ENCODE results near the gene EXOSC7.

Gene EXOSC7

DNA sequence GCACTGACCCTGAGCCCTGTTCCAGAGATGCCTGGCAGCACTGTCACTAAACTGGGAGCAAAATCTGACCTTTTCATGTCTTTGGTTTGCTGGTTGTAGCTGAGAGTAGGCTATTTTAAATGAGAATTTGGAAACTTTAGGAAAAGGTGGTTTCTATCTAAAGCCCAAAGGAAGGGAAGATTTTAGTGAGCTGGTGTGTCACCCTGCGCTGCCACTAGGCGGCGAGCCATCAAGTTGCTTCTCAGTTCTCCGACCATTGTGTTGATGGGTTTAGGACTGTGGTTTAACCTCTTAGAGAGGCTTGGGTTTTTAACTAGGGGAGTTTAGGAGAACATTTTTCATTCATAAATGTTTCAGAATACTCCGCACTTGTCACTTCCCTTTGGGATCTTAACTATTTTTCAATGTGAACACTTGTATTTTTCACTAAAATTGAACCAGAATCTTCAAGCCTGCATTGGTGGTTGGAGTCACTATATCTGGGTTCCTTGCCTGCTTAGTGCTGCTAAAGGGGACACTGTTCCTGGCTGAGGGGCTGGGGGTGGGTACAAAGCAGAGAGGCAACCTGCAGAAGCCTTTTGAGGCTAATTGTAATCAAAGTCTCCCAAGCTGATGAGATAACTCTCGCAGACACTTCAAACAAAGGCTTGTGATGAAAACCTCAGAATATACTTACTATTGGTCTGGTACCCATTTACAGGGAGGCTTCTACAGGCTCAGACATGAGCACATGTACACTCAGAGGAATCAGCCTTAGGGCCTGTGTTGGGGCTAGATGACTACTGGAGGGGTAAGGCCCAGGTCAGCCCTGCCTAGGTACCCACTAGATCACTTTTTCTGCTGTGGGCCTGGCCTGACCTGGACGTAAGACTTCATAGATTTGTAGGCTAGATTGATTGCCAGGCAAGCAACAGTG is 16.8 kb downstream of the EXOSC7 start:
- DNase-seq (ENCODE audit: extremely low read depth in 1 of 2, low read depth in 1 of 2) = no peak

DNA sequence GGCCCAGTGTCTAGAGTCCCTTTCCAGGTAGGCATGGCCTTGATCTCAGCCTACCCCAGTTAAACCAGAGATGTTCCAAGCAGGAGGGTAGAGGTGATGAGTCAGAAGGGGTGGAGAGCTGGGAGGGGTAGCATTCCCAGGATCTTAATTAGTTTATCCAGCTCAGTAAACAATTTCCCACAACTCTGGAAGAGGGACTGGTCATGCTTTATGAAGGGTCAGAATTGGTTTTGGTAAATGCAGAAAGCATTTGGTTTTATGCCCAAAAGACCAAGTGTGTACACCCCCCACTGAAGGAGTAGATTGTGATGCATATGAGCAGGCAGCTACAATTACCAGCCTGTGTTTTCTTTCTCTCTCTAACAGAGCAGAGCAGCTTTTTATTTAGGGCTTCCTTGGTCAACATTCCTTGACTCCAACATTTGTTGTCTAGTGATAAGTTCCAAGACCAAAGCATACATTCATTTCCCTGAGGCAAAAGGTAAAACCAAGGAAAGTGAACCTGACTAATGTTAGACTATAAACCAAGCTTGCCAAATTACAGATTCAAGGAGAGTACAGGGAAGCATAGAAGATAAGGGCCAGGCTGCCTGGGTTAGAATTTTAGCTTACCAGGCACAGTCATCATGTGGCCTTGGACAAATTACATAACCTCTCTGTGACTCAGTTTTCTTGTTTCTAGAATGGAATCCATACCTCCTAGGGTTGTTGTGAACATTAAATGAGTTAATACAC is 17.6 kb downstream of the EXOSC7 start:
- no peak for DNase-seq (ENCODE audit: extremely low read depth in 1 of 2, low read depth in 1 of 2)

DNA sequence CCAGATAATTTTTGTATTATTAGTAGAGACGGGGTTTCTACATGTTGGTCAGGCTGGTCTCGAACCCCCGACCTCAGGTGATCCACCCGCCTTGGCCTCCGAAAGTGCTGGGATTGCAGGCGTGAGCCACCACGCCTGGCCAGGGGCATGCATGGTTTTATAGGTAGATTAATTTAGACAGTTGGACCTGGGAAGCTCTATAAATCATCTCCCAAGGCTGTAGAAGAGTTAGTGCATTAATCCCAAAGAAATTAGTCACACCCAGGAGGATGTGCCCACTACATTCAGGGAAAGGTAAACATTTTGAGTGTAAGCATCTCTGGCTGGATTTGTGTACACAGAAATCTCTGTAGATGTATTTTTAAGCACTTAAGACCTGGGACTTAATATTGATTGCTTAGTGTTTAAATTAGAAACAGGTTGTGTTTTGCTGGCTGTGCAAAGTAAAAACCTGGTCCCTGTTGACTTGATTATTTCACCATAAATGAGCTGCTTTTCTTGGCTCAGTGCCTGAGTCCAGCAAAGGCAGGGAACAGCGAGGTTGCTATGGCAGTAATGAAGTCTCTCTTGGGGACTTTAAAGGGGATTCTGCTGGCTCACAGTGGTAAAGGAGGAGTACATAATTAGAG is 19.2 kb downstream of the EXOSC7 start:
- DNase-seq (ENCODE audit: extremely low read depth in 1 of 2, low read depth in 1 of 2) = no peak

DNA sequence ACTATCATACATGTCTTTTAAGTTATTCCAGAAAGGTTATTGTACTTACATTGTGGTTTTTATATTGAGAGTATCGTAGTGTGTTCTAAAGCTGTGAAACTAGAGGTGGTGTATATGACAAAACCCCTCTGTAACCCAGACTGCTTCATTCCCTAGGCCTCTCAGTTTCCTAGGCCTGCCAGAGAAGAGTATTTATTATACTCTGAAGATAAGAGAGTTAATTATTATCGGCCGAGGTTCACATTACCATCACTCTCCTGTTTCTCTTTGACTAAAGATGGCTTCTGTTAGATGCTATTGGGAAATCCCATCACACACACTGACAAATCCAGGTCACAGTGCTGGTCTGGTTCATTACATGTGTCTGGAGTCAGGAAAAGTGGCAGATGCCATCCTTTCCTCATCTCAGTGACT is 20.5 kb downstream of the EXOSC7 start:
- DNase-seq (ENCODE audit: extremely low read depth in 1 of 2, low read depth in 1 of 2) = no peak

DNA sequence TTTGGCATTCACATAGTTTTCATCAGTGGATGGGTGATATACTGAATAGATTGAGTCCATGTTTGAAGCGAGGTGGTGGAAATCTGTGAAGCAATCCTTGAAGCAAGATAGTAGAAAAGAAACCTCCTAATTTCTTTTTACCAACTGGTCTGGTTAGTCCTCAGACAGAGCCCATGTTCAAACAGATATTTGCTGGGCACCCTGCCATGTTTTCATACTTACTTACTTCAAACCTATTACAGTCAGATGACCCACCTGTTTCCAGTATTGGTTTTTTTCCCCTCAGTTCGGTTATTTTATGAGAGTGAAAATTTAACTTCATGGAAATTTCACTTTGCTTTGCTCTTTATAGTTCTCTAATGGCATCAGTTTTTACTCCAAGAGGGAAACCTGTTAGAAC is 23.7 kb downstream of the EXOSC7 start:
- DNase-seq (ENCODE audit: extremely low read depth in 1 of 2, low read depth in 1 of 2) = no peak

DNA sequence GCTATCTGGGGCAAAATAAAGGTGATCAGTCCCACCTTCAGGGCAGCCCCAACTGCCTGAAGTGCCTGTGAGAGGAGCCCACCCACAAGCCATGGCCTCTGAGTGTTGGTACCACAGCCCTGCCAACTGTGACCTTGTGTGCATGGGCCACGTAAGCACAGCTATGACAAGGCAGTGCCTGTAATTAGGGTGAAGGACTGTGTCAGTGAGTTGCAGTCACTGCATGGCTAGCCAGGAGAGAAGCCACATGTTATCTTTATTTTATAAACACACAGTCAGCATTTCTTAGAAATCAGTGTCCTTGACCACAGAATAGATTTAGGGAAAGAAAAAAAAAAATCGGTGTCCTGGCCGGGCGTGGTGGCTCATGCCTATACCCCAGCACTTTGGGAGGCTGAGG is 24.8 kb downstream of the EXOSC7 start:
- no peak for DNase-seq (ENCODE audit: extremely low read depth in 1 of 2, low read depth in 1 of 2)

DNA sequence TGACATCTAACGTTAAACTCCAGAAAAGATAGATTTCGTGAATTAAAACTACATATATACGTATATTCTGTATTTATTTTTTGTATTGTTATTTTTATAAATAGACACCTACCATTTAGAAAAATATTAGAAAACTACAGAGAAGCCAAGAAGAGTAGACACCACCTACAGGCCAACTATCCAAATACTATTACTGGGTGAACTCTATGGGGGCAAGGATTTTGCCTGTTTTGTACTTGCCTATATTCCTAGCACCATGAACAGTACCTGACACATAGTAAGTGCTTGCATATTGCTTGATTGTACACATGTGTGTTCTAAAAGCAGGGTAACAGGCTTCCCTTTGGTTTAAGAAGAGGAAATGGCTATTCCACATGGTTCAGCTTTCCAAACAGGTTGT is 25.7 kb downstream of the EXOSC7 start:
- DNase-seq (ENCODE audit: extremely low read depth in 1 of 2, low read depth in 1 of 2) = no peak

DNA sequence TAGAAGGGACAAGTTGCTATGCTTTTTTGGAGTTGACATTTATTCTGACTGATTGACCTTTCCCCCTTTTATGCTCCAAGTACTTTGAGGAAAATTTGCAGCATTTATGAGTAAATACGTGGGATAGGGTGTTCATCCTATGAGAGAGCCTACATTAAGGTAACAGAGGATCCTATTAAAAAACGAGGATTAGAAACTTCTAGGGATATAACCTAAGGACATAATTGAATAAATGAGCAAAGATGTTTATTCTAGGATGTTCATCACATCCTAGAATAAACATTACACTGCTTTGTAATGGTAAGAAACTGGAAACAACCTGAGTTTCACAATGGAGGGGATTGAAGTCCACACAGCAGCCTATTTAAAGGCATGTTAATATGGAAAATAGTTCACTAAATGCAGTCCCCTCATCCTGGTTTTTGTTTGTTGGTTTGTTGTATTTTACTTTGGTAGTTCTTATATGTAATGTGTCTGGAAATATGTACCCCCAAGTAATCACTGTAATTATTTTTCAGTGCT is 26.2 kb downstream of the EXOSC7 start:
- DNase-seq (ENCODE audit: extremely low read depth in 1 of 2, low read depth in 1 of 2) = no peak

DNA sequence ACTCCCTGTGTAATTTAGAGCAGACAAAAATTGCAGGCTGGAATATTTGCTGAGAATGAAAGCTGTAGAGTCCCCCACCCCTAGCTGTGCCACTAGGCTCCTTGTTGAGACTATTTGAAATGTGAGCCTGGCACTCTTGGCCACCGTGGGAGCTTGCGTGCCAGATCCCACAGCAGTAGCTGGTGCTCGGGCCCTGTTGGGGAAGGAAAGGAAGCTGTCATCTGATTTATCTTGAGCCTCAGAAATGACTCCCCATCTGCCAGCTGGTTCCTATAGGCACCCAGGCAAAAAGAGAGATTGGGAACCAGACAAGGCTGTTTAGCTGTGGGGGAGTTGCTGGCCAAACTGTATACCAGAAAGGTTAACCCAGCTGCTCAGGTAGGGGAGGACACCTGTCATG is 26.7 kb downstream of the EXOSC7 start:
- DNase-seq (ENCODE audit: extremely low read depth in 1 of 2, low read depth in 1 of 2) = no peak

DNA sequence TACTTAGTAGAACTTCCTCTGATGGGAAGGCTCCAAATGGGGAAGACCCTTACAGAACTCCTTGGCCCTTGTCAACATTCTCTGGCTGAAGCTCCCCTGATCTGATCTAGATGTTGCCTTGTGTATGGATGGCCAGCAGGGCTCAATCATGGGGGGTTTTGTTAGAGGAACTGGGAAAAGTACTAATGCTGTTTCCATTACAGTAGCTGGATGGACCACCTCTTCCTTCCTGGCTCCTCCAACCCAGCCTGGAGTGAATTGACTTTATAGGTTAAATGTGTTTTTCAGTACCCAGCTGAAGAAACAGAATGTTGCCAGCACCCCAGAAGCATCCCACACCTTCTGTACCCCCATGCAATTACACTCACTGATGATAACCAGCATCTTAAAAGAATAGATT is 27.4 kb downstream of the EXOSC7 start:
- no peak for DNase-seq (ENCODE audit: extremely low read depth in 1 of 2, low read depth in 1 of 2)

DNA sequence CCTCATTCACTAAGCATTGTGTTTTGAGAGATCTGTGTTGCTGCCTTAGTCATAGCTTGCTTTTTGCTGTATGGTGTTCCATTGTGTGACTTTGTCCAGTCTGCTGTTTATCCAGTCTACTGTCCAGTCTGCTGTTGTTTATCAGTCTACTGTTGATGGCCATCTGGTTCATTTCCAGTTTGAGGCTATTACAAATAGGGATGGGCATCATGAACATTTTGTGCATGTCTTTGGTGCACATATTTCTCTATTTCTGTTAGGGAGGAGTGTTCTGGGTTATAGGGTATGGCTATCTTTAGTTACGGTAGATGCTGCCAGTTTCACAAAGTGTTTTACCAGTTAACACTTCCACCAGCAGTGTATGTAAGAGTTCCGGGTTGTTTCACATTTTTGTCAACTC is 27.8 kb downstream of the EXOSC7 start:
- DNase-seq (ENCODE audit: extremely low read depth in 1 of 2, low read depth in 1 of 2) = no peak

DNA sequence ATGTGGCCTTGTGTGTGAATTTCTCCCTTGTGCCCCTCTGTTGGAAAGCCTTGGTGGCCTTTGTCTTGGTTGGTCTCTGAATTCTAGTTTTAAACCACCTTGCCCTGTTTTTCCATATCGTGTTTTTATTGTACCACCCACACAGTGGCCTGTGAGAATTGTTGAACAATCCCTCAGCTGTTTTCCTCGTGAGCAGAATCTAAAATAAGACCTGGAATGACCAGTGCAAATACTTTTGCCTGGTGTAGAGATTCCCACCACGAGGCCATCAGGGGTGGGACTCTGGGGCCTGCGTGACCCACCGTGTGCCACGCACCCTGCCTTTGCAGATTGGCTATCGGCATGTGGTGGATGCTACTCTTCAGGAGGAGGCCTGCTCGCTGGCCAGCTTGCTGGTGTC is 31.0 kb downstream of the EXOSC7 start:
- DNase-seq (ENCODE audit: extremely low read depth in 1 of 2, low read depth in 1 of 2) = no peak

DNA sequence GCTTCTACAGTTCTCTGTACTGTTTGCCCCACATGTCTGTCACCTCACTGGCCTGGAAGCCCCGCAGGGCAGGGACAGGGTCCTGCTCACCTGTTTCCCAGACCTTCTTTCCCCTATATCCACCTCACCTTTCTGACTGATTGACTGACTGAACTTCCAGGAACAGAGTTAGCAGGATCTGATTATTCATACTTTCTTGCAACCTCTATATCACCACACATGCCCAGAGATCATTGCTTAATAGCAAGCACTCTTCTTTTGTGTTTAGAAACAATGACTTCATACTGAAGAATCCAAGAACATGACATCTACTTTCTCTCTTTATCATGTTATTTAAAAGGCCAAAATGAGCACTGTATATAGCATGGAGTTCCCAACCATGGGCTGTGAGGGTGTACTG is 32.1 kb downstream of the EXOSC7 start:
- DNase-seq (ENCODE audit: extremely low read depth in 1 of 2, low read depth in 1 of 2) = no peak

DNA sequence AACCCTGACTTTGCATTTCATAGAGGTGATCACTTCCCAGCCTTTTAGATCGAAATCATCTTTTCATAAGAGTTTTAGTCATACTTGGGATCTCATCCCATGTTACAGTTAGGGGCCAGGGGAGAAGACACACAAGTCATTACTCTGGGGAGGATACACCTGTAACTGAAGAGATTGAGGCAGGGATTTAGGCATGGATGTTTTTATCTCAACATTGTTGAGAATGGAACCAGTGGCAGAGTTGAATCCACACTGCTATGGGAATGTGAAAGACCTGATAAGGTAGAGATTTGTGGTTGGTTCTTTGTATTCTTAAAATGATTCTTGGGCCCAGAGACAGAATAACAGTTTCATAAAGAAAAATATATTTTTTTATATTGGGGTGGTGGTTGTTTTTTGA is 33.8 kb downstream of the EXOSC7 start:
- DNase-seq (ENCODE audit: extremely low read depth in 1 of 2, low read depth in 1 of 2) = no peak

DNA sequence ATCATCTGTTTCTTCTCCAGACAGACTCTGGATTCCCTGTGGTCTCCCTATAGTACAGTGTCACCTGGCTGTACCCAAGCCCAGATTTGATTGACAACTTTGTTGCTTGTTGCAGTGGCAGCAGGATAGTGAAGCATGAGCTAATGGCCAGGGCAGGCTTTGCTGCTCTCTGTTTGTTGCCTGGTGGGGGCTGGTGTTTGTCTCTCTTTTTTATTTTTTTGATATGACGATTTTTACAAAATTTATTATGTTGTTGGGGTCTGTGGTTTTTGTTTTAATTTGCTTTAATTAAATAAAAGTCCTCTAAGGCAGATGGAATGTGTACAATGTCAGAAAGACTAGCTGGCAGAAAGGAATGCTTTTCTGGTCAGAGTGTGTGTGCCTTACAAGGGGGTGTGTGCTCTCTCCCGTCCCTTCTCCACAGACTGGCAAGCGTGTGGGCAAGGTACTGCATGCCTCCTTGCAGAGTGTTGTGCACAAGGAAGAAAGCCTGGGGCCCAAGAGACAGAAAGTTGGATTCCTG is 34.8 kb downstream of the EXOSC7 start:
- DNase-seq (ENCODE audit: extremely low read depth in 1 of 2, low read depth in 1 of 2) = no peak

DNA sequence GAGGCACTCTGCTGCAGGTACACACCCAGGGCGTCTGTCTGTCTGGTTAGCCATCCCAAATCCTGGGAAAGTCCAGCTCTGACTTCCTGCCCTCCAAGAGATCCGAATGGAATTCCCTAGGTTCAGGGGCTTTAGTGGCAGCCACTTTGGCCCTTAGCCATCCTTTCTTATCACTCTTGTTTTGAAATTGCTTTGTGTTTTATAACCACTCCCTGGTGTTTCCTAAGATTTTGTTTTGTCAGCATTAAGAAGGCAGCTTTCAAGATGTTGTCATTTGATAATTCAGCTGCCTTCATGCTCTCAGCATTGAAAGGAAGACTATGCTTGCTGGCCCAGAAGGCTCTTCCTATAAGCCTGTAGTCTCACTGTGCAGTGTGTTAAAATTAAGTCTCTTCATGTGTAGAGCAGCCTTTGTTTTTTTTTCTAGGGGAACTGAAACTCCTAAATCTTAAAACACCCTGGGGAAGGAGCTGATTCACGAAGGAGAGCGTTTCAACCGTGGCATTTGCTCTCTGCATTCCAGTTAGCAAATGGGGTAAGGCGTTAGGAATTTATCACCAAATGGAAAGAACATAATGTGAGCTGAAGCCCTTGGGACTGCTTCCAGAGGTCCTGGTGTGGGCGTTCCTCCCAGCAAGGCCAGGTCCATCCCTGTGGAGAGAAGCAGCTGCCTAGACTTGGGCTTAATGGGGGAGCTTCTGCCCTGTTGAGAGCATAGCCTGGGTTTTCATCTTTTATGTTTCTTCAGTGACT is 35.9 kb downstream of the EXOSC7 start:
- no peak for DNase-seq (ENCODE audit: extremely low read depth in 1 of 2, low read depth in 1 of 2)

DNA sequence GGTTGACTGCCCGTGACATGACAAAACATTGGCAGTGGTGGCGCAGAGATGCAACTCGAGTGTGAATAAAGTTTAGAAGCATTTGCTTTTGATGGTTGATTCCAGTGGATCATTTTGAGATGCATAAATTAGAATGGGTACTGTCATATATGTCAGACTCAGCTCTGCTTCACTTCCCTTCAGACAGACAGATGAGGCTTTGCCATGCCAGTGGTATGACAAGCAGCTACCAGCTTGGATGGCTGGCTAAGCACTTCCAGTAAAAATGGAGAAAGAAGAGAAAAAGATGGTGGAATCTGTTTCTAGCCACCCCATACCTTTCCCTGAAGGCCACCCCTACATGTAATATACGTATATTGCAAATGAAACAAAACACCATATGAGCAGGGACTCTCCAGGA is 36.5 kb downstream of the EXOSC7 start:
- DNase-seq (ENCODE audit: extremely low read depth in 1 of 2, low read depth in 1 of 2) = no peak

DNA sequence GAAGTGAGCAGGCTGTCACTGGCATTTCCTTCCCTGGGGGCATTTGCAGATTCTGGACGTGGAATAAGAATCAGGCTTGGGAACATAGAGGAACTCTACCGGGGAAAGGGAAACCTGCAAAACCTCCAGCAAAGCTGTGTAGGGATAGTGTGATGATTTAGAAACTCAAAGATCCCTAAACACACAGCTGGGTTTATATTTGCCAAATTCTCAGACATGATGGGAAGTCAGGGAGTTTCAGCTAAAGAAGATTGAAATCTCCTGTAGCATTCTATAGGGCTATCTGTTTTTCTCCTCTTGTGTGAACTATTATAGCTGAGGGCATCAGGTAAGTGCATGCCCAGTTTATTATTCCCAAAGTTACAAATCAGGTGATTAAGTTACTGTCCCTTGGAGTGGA is 40.9 kb downstream of the EXOSC7 start:
- DNase-seq (ENCODE audit: extremely low read depth in 1 of 2, low read depth in 1 of 2) = no peak

DNA sequence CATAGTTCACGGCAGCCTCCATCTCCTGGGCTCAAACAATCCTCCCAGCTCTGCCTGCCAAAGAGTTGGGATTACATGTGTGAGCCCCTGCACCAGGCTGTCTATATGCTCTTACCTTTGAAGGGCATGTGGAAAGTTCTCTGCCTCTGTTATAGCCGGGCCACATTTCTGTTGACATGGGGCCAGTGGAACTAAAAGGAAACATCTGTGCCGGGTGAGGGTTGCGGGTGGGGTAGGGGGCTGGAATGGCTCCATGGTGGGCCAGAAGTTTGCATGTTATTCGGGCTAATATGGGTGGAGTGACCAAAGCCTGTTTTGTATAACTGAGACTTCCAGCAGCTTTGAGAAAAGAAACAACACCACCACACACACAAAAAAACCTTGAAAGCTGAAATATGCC is 41.8 kb downstream of the EXOSC7 start:
- no peak for DNase-seq (ENCODE audit: extremely low read depth in 1 of 2, low read depth in 1 of 2)

DNA sequence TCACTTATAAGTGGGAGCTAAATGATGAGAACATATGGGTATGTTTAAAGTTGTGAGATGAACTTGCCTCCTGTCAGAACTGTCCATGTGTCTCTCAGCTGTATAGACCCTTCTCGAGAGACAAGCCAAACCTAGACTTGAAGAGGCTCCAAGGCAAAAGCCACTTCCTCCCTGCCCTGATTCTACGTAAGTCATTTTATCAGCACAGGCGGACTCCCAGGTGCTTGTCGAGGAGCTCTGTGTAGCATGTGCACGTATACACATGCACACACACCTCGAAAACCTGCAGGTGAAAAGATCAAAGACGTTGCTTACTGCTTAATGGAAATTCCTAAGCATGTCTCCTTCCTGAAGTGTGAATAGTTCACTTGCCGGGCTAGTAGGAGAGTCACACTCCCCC is 44.5 kb downstream of the EXOSC7 start:
- DNase-seq (ENCODE audit: extremely low read depth in 1 of 2, low read depth in 1 of 2) = no peak

All from activated CD8-positive, alpha-beta memory T cell treated with anti-CD3 and anti-CD28 coated beads for 1 hour (primary cell).